Stimulated activated naive CD8-positive, alpha-beta T cell treated with anti-CD3 and anti-CD28 coated beads, Interleukin-15, Interleukin-2, amounts not matched to agents 100 U/mL and 50 U/mL, for 24 hours (primary cell): ENCODE data around the gene CREBBP.
"Not testable (repeated sequence)": the region's sequence is repeated elsewhere in the genome, so short reads cannot be mapped to it uniquely, and the experiment has no call there.

Experiments used
- ATAC-seq: fragments of 150-1000 bp; cut with Tn5 transposase; one replicate; pipeline ENCODE4 v1.10.0; 2021
- DNase-seq: peaks from one replicate; pipeline ENCODE4 v3.0.0; 2021

Gene CREBBP

GRCh38 chr16:3735541-3735940 lies 145.0 kb downstream of the CREBBP start:
- DNase-seq (no peak), ATAC-seq (no peak)

GRCh38 chr16:3734758-3735221 lies 145.7 kb downstream of the CREBBP start:
- DNase-seq: no peak

GRCh38 chr16:3734084-3734757 lies 146.3 kb downstream of the CREBBP start:
- ATAC-seq (no peak), DNase-seq (no peak)

More at GRCh38 chr16:3734758-3735221, 145.7 kb downstream of the CREBBP start:
- no peak for ATAC-seq

- ATAC-seq: no peak
- no peak for DNase-seq
These were observed 148.3 kb downstream of the CREBBP start for GRCh38 chr16:3732171-3732570.

GRCh38 chr16:3731126-3731935 lies 149.2 kb downstream of the CREBBP start:
- no peak for DNase-seq
- ATAC-seq: no peak

GRCh38 chr16:3730161-3731125 lies 150.1 kb downstream of the CREBBP start:
- ATAC-seq: no peak
- no peak for DNase-seq

GRCh38 chr16:3729161-3730112 lies 151.1 kb downstream of the CREBBP start:
- DNase-seq: no peak
- ATAC-seq: no peak

GRCh38 chr16:3728424-3729160 lies 151.9 kb downstream of the CREBBP start:
- ATAC-seq: no peak
- DNase-seq: no peak

- DNase-seq (no peak), ATAC-seq (no peak)
These were observed 152.6 kb downstream of the CREBBP start for GRCh38 chr16:3727806-3728381.

GRCh38 chr16:3726021-3726687 lies 154.4 kb downstream of the CREBBP start:
- DNase-seq (no peak), ATAC-seq (no peak)

- ATAC-seq: no peak
- no peak for DNase-seq
These were observed 155.2 kb downstream of the CREBBP start for GRCh38 chr16:3725276-3725675.

- no peak for ATAC-seq
- DNase-seq: no peak
These were observed 158.0 kb downstream of the CREBBP start for GRCh38 chr16:3722508-3722907.

- DNase-seq (no peak), ATAC-seq (no peak)
These were observed 160.1 kb downstream of the CREBBP start for GRCh38 chr16:3720418-3720817.

GRCh38 chr16:3718628-3719027 lies 161.9 kb downstream of the CREBBP start:
- no peak for ATAC-seq
- no peak for DNase-seq

GRCh38 chr16:3718019-3718391 lies 162.5 kb downstream of the CREBBP start:
- ATAC-seq: no peak
- no peak for DNase-seq

- peak; percentile 94 for DNase-seq
- peak; percentile 95 for ATAC-seq
These were observed 163.1 kb downstream of the CREBBP start, which contains the start of gene TRAP1 for GRCh38 chr16:3717235-3718018. TSS of gene TRAP1 (minus strand) at chr16:3717524. CDS start at chr16:3717508, 16 bp downstream.

- ATAC-seq (peak; percentile 25), DNase-seq (peak; percentile 55)
These were observed 163.7 kb downstream of the CREBBP start for GRCh38 chr16:3716831-3717234.

- ATAC-seq (no peak), DNase-seq (no peak)
These were observed 165.1 kb downstream of the CREBBP start for GRCh38 chr16:3715430-3715829.

GRCh38 chr16:3714378-3714777 lies 166.1 kb downstream of the CREBBP start:
- ATAC-seq, DNase-seq: not testable (repeated sequence)
